OCI-LY3 (cell line): ENCODE measurements around the gene TMEM53.
"Not testable (repeated sequence)": the region's sequence is repeated elsewhere in the genome, so short reads cannot be mapped to it uniquely, and the experiment has no call there.

Experiments used
- CTCF ChIP-seq: fragments of 200-600, 300-600 bp; sonication (generic); IDR thresholded peaks from 2 replicates; pipeline ENCODE4 v1.5.1; 2014; ENCODE audit warnings: antibody characterized with exemption, low read length, low read depth
- EZH2phosphoT487 ChIP-seq: fragments of 200-600 bp; shearing (Covaris generic); IDR thresholded peaks from 2 replicates; pipeline ENCODE4 v1.6.1; 2018; ENCODE audit warnings: antibody characterized with exemption, mixed run types, low read depth

- TF ChIP-seq CTCF, EZH2phosphoT487: not testable (repeated sequence)
Measured at GRCh38 chr1:44666719-44667118, 7.6 kb downstream of the TMEM53 start.
